Fibroblast of the conjunctiva (primary cell): ENCODE results near the gene FRAS1.
"Not testable (repeated sequence)": the region's sequence is repeated elsewhere in the genome, so short reads cannot be mapped to it uniquely, and the experiment has no call there.

Experiments
- DNase-seq: peaks from one replicate; pipeline ENCODE4 v3.0.0-alpha.2; 2010; ENCODE audit warnings: low read depth

The FRAS1 gene

DNA sequence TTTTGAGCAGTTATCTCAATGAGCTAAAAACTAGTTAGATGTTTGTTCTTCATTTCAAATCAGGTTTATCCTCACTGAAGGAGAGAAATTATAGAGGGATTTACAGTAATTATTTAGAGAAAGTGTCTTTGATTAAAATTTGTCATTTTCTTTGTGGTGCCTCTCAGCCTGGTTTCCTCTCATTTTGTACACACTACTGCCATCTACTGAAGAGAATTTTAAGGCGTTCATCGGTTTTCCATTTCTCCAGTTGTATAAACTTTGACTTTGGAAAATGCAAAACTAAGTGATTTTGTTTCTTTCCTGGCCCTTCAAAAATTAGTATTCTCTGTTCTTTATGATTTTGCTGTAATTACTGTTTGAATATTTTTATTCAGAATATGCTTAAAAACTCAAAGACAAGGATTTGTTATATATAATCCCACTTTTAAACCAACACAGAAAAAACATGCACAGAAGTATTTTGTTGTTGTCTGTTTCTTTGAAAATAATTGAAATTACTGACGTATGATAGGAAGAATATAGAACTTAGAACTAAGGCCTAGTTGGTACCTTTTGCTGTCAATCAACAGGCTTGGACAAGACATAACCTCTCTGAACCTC lies 460.0 kb downstream of the FRAS1 start:
- DNase-seq = no peak

DNA sequence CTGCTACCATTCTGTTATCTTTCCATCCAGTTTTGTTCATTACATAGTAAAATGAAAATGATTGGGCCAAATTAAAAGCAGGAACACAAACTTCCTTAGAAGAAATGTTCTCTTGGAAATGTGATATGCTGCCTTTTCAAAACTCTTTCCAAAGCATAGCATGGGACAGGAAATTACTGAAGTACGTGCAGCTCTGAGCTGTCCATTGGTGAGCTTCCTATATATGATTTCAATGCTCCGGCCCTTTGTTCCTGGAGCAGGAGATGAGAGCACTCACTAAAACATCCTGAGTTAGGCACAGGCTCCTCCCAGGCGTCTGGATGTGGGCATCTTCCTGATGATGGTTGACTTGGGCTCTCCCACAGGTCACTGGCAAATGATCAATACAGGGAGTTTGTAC lies 461.4 kb downstream of the FRAS1 start:
- no peak for DNase-seq

DNA sequence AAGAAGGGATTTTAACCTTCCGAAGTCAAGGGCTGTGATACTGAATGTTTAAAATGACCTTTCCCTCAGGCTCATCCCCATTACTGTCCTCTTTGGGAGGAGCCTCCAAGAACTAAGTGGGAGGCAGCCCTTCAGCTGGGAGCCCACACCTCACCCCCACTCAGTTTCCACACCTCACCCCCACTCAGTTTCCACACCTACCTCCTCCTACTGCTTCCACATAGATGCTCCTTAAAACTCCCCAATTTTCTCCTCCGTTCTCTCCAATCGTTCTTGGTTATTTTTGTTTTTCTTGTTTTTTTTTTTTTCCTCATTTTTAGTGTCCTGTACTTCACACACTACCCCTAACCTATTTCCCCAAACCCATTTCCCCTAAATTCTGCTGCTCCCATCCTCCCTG lies 462.8 kb downstream of the FRAS1 start:
- no peak for DNase-seq

DNA sequence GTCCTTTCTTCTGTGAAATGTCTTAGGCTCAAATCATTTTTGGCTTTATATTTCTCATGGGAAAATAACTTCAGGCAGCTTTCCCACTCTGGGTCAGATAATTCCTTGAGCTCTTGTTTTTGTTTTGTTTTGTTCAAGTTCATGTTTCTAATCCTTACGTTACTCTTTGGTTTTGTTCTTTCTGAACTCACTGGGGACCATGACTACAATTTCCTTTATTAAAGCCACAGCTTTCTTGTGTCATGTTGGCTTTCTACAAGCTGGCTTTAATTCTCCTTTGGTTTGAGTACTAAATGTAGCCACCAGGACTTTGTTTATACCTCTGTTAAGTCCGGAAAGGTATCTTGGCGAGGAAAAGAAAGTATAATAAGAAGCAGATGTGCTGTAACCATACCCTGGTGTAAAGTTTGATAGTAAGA lies 463.7 kb downstream of the FRAS1 start:
- peak; percentile 85 for DNase-seq

DNA sequence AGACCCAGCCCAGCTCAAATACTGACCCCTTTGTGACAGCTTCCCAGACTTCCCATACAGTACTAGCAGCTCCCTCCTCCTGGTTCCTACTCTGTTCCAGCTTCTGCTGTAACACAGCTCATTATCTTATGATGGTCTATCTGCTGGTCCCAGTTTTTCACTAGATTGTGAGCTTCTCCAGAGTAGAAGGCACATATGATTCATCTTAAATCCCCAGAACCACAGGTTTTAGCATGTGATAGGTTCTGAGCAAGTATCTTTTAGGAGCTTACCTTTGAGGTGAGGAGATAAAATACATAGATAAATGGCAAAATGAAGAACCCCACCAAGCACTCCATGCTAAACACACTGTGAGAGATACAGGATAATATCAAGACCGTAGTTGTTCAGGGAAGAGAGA lies 466.9 kb downstream of the FRAS1 start:
- no peak for DNase-seq

DNA sequence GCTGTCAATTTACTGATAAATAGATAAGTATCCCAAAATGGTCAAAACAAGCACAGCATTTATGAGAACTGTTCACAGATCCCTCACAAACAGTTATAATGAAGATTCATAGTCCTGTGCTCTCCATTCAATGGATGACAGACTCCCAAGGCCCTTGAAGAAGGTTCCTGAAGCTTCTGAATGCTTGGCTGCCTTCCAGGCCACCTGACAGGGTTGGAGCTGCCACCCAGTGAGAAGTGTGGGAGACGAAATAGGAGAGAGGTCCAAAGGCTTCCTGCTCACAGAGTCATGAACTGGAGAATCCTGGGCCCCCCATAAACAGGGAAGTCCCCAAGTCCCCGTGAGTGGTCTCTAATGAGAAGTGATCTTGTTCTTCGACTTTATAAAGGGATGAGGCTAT lies 468.4 kb downstream of the FRAS1 start:
- DNase-seq = no peak

DNA sequence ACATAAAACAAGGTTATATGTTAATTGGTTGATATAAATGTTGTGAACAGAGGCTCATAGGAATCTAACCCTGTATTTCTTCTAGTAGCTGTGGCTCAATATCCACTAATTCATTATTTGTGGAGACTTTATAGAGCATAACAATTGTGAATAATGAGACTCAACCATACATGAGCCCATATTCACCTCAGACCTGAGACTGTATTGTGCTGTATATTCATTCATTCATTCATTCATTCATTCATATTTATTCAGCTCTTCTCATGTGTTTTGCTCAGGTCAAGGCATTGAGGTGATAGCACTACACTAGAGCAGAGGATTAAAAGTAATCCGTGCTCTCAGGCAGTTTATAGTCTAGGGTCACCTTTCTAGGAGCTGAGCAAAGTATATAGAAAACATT lies 470.0 kb downstream of the FRAS1 start:
- no peak for DNase-seq

DNA sequence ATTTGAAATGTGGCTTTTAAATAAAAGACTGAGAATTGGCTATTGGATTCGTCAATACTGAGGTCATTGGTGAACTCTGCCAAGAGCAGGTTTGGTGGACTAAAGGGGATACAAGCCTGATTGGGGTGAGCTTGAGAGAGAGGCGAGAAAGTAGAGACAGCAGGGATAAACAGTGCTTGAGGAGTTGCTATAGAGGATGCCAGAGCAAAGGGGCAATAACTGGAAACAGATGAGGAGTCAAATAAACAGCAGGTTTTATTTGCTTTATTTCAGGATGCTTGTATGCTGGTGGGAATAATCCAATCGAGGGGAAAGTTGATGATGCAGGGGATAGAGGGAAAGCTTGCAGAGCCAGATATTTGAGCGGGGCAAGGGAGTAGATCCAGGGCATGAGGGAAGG lies 470.4 kb downstream of the FRAS1 start:
- DNase-seq = no peak

DNA sequence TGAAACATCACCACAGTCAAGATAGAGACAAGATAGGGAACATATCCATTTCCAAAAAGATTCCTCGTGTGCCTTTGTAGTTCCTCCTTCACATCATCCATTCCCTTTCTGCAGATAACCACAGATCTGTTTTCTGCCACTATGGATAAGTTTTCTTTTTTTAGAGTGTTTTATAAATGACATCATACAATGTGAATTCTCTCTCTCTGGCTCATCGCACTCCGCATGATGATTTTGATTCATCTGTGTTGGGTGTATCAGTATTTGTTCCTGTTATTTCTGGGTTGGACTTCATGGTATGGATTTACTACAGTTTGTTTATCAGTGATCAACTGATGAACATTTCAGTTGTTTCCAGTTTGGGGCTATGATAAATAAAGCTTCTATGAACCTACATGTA lies 471.2 kb downstream of the FRAS1 start:
- no peak for DNase-seq

DNA sequence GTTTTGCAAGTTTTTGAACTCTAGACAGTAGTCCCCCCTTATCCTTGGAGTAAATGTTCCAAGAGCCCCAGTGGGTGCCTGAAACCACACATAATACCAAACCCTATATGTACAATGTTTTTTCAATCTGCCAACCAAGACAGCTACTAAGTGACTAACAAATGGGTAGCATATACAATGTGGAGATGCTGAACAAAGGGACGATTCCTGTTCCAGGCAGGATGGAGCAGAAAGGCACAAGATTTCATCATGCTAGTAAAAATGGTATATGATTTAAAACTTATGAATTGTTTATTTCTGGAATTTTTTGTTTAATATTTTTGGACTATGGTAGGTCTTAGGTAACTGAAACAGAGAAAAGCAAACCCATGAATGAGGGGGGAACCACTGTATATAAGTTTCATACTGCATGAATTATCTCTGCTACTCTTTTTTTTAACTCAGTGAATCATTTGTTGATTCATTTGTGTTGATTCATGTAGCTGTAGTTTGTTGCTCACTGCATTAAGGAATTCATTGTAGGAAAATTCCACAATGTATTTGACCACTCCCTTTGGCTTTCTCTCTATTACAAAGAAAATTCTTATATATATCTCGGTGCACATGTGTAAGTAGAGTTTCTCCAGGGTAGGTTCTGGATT lies 472.6 kb downstream of the FRAS1 start:
- DNase-seq = no peak

DNA sequence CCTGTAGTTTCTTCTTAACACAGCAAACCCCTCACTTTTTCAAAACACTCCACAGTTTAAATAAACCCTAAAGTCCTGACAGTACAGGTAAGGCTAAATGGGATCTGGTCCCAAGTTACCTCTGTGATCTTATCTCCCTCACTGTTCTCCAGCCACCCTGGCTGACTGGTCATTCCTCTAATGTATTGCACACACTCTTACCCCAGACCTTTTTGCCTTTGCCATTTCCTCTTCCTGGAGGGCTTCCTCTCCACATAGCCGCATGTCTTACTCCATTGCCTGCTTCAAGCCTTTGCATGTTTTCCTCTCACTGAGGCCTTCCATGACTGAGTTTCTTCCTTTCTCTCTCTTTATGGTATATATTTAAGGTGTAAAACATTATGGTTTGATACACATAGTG lies 474.9 kb downstream of the FRAS1 start:
- no peak for DNase-seq

DNA sequence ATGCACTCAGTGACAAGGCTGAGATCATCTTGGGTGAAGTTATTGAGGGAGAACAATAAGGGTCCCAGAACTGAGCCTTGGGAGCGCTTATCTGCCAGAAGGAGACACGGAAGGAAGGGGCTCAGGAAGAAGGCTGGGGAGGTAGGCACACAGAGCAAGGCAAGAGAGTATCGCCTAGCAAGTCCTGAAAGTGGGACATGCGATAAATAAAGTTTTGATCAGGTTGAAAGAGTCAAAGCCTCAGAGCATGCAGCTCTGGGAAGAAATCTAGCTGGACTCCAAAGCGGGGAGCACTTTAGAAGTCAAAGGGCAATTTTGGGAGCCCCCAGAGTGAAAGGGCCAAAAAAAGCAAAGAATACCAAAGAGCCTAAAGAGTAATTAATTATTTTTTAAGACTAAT lies 476.7 kb downstream of the FRAS1 start:
- DNase-seq = no peak

DNA sequence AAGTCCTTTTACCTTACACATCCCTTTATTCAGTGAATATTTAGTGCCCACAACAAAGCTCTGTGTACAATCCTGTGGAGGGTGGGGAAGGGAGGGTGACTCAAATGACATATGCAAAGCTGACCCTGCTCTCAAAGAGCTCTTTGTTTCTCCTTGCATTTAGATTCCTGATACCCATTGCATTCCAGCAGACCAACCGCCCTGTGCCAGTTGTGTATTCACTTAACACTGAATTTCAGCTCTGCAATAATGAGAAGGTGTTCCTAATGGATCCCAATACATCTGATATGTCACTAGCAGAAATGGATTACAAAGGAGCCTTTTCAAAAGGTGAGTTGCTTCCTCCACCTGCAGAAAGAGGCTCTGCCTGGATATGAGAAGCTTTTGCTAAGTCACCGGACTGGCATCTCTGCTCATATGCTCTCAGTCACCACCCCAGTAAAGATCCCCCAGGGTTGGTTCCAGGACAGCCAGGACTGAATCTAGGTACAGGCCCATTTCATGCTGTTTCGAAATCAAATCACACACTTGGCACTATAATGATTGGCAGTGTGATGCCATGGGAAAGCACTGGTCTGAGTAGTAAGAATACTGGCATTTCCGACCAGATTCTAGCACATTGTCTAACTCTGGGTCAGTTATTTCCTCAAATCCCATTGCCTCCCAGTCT lies 477.3 kb downstream of the FRAS1 start:
- no peak for DNase-seq

DNA sequence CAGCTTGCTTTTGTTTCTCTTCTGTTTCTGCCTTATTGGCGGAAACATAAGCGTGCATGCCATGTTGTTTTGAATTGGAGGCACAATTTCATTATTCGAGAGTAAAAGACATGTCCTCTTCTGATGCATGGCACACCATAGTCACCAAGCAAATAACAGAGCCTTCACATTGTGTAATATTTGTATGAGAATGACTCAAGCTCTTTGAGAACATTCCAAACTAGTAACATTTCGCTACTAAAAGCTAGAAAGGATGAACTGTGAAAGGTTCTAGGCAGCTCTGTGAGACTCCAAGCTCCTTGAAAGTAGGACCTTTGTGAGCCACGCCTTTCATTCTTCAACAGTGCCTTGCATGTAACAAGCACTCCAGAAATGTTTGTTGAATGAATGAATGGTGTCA lies 485.2 kb downstream of the FRAS1 start:
- DNase-seq = no peak

DNA sequence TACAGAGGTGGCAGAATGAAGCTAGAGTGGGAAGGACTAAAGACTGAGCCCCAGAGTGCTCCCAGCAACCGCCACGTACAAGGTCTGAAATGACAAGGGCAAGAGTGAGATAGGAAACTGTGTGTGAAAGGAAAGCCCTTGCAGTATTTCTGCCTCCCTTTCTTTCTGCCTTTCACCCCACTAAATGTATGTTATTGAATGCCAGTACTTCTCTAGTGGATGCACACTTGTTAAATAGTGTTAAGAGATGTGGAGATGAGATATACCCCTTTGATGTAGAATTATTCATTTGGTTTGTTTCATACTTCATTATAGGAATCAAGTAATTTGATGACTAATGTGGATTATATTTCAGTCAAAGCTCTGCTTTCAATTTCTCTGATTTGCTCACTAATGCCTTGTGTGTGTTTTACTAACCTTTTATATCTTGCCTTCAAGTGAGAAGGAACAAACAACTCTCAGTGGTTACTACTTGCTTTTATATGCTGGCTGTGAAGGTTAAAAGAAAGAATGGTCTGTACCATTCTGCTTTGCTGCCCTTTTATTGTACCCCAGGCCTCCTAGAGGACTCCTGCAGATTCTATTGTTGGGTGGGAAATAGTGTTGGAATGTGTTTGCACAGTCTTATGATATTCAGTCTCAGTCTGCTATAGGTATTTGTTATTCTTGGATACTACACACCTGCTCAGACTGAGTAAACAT lies 486.5 kb downstream of the FRAS1 start:
- DNase-seq = no peak

DNA sequence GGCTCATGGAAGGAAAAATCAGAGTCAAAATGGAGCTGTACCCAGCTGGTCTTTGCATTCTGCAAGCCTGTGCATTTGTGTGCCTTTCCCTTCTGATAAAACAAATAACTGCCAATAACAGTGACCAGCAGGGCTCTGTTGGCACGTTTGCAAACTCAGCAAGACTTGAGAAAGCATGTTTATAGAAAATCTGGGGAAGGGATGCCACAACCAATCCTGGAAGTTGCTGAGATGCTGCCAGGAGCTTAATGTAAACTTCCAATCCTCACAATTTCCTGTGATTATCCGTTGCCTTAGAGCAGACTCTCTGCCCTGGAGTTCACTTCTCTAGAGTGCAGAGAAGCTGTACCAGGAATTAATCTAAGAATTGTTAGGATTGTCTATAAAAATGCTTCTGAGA lies 487.6 kb downstream of the FRAS1 start:
- no peak for DNase-seq

DNA sequence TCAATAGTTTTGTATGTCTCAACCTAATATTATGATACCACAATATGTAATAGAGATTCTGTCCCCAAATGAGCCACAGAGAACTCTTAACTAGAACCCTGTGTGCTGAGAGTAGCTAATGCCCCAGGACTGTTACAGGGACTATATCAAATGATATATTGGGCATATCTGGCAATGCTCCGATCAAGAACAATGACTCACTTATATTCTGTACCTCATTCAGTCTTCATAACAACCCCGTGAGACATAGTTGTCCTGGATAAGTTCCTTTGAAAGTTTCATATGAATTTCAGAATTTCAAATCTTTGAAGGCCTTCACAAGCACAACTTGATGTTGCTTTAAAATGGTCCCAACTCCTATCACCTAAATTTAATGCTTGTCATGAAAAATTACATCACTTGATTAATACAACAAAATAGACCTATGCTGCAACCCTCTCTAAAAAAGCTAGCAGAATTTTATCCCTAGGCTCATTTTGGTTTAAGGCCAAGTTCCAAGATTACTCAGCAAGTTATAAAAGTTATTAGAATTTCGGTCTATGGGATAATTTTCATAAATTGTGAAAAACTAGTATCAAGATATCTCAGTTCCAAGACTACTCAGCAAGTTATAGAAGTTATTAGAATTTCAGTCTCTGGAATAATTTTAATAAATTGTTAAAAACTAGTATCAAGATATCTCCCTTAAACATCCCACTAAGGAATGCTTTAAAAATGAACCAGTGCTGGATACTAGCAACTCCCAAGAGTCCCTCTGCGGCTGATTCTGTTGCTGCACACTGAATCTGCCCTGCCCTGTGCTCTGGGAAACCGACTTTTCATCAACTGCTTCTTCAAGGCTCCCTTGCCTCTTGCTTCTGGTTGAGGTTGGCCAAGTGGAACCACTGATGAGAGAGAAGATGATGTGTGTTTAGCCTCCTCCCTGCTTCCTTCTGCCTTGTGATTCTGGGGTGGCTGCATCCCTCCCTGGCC lies 488.4 kb downstream of the FRAS1 start:
- DNase-seq = no peak

DNA sequence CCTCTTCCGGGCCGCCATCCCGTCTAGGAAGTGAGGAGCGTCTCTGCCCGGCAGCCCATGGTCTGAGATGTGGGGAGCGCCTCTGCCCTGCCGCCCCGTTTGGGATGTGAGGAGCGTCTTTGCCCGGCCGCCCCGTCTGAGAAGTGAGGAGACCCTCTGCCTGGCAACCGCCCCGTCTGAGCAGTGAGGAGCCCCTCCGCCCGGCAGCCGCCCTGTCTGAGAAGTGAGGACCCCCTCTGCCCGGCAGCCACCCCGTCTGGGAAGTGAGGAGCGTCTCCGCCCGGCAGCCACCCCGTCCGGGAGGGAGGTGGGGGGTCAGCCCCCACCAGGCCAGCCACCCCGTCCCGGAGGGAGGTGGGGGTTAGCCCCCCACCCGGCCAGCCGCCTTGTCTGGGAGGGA lies 490.8 kb downstream of the FRAS1 start:
- not testable (repeated sequence) for DNase-seq

DNA sequence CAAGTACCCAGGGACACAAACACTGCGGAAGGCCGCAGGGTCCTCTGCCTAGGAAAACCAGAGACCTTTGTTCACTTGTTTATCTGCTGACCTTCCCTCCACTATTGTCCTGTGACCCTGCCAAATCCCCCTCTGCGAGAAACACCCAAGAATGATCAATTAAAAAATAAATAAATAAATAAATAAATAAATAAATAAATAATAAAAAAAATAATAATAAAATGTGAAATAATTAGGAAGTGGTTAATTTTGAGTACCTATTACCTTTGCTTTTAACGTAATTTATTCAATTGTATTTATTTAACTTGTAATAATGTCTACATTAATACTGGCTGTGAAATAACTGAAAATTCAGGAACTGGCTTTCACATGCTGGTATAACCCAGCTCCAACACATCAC lies 491.8 kb downstream of the FRAS1 start:
- not testable (repeated sequence) for DNase-seq

DNA sequence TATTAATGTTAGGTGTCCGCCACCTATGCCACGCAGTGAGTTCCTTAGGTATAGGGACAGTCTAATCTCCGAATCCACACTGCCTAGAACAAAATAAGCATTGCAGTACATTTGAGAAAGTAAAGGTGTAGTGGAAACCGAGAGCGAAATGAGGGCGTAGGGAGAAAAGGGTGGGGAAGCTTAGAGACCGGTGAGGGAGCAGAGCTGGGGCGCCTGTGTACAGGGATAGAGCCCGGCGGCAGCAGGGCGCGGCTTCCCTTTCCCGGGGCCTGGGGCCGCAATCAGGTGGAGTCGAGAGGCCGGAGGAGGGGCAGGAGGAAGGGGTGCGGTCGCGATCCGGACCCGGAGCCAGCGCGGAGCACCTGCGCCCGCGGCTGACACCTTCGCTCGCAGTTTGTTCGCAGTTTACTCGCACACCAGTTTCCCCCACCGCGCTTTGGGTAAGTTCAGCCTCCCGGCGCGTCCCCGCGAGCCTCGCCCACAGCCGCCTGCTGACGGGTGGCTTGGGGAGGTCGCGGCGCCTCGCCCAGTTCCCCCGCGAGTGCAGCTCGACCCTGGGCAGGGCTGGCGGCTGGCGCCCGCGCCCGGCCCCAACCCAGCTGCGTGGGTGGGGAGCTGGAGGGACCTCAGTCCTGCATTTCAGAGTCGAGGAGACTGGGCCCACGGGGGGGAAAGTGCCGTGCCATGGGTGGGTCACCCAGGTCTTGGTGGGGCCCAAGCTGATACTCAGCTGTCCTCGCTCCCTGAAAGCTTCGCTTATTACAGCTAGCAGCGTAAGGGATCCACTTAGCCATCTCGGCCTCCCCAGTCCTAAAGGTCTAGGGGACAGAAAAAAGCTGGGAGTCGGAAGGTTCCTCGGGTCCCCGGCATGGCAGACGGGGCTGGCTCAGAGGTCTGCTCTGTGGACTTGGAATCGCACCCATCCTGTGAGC lies 494.6 kb downstream of the FRAS1 start, which contains the start of gene ANXA3:
Gene ANXA3 (plus strand): TSS at position 351 of the 932 bp plus-strand sequence. CDS start 2,704 bp downstream, outside the sequence.
- no peak for DNase-seq
